Adrenal gland (tissue), 5 donors: Measurements from ENCODE around the gene KAZN.

Experiments used
- CTCF ChIP-seq, 6 experiments: fragments of 450-650 bp in 4 of 6; fragments of 200-600 bp in 2 of 6; sonication (generic) in 1 of 6; IDR thresholded peaks; 1 replicate in 5 of 6; 2 replicates in 1 of 6; pipeline versions ENCODE4 v1.5.1 to v1.8.0; 2016 to 2021; ENCODE audit warnings: antibody characterized with exemption in 6 of 6, mild to moderate bottlenecking in 2 of 6, moderate library complexity in 1 of 6
- POLR2A ChIP-seq, 2 donors: fragments of 450-650 bp; IDR thresholded peaks; one replicate each; pipeline ENCODE4 v1.6.1; 2017; ENCODE audit warnings: antibody characterized with exemption in 2 of 2, mild to moderate bottlenecking in 2 of 2, moderate library complexity in 1 of 2
- donor health status: DM: no; HTN: no; CAD: no.

DNA sequence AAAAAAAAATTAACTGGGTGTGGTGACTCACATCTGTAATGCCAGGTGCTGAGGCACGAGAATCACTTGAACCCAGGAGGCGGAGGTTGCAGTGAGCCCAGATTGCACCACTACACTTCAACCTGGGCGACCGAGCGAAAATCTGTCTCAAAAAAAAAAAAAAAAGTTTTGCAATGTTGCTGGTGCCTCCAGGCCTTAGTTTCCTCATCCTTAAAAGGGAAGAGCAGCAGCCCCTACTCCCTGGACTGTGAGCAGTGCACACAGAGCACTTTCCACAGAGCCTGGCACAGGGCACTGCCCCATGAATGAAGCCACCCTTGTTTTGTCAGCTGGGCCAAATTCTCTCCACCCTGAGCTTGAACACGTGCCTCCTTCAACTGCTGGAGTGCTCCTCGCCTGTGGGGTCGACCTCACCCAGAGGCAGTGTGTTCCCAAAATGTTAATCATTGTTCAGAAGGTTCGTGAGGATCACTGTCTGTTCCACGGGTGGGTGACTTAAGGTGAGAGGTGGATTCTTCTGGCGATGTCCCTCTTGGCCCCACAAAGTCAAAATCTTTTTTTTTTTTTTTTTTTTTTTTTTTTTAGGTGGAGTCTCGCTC lies 402.9 kb downstream of the KAZN start:
- no peak for TF ChIP-seq CTCF (IDR thresholded peaks at IDR 0.05)
- TF ChIP-seq POLR2A (IDR thresholded peaks at IDR 0.05): no peak
